ENCODE measurements around the gene CLNS1A.

Gene CLNS1A

GRCh38 chr11:77637345-77638165 lies at the start of gene CLNS1A:
Gene CLNS1A, minus strand, starts transcription at chr11:77637794. Its CDS starts 80 bp downstream, at chr11:77637714.
- TF ChIP-seq, protein P1, sequence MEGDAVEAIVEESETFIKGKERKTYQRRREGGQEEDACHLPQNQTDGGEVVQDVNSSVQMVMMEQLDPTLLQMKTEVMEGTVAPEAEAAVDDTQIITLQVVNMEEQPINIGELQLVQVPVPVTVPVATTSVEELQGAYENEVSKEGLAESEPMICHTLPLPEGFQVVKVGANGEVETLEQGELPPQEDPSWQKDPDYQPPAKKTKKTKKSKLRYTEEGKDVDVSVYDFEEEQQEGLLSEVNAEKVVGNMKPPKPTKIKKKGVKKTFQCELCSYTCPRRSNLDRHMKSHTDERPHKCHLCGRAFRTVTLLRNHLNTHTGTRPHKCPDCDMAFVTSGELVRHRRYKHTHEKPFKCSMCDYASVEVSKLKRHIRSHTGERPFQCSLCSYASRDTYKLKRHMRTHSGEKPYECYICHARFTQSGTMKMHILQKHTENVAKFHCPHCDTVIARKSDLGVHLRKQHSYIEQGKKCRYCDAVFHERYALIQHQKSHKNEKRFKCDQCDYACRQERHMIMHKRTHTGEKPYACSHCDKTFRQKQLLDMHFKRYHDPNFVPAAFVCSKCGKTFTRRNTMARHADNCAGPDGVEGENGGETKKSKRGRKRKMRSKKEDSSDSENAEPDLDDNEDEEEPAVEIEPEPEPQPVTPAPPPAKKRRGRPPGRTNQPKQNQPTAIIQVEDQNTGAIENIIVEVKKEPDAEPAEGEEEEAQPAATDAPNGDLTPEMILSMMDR (IDR thresholded peaks at IDR 0.05; ENCODE audit: insufficient read depth, low read length, poor library complexity, severe bottlenecking) = no peak
- peak; percentile 84 for DNase-seq (ENCODE audit: extremely low read depth, insufficient read length)
- Histone ChIP-seq H3K4me3 (replicated peaks; ENCODE audit: low read depth, low read length) (peak within 1 kb of the TSS; percentile 92), H3K36me3 (ENCODE audit: control insufficient read depth, insufficient read depth, low read length) (no peaks in the 10 kb centered on the region), H3K27me3 (replicated peaks; ENCODE audit: control insufficient read depth, insufficient read depth, low read length) (no peaks in the 10 kb centered on the region)

GRCh38 chr11:77687088-77687487 lies 49.5 kb upstream of the CLNS1A start:
- TF ChIP-seq, protein P1 (IDR thresholded peaks at IDR 0.05; ENCODE audit: insufficient read depth, low read length, poor library complexity, severe bottlenecking) = no peak
- H3K4me3 ChIP-seq (replicated peaks; ENCODE audit: low read depth, low read length) = no peak overlapping the region
- DNase-seq (ENCODE audit: extremely low read depth, insufficient read length) = no peak
- H3K27me3 ChIP-seq (replicated peaks; ENCODE audit: control insufficient read depth, insufficient read depth, low read length) = no peaks in the 10 kb centered on the region
- peaks cover 4% of the 10 kb centered on the region; the same call in 1 of the 2 replicates for H3K36me3 ChIP-seq (ENCODE audit: control insufficient read depth, insufficient read depth, low read length)

- no peaks in the 10 kb centered on the region for H3K27me3 ChIP-seq (replicated peaks; ENCODE audit: control insufficient read depth, insufficient read depth, low read length)
- H3K36me3 ChIP-seq (ENCODE audit: control insufficient read depth, insufficient read depth, low read length) = peaks cover 2% of the 10 kb centered on the region
- TF ChIP-seq, protein P1 (IDR thresholded peaks at IDR 0.05; ENCODE audit: insufficient read depth, low read length, poor library complexity, severe bottlenecking) = no peak
- no peak overlapping the region for H3K4me3 ChIP-seq (replicated peaks; ENCODE audit: low read depth, low read length)
- DNase-seq (ENCODE audit: extremely low read depth, insufficient read length) = no peak
Observed at GRCh38 chr11:77677138-77677537, 39.5 kb upstream of the CLNS1A start.

DNA sequence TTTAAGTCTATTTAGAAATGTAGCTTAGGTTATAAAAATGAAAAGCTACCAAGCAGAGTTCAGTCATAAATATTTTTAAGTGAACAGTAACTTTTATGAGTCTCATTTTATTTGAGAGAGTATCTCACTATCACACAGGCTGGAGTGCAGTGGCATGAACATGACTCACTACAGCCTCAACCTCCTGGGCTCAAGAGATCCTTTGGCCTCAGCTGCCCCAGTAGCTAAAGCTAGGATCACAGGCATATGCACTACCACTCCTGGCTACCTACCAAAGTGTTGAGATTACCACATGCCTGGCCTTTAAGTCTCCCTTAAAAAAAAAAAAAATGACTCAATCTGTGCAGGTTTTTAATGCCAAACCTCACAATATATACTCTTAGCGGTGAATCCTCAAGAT lies 34.7 kb upstream of the CLNS1A start:
- TF ChIP-seq, protein P1 (IDR thresholded peaks at IDR 0.05; ENCODE audit: insufficient read depth, low read length, poor library complexity, severe bottlenecking) = no peak
- peaks cover 13% of the 10 kb centered on the region for H3K36me3 ChIP-seq (ENCODE audit: control insufficient read depth, insufficient read depth, low read length)
- no peaks in the 10 kb centered on the region for H3K27me3 ChIP-seq (replicated peaks; ENCODE audit: control insufficient read depth, insufficient read depth, low read length)
- H3K4me3 ChIP-seq (replicated peaks; ENCODE audit: low read depth, low read length) = no peak overlapping the region
- no peak for DNase-seq (ENCODE audit: extremely low read depth, insufficient read length)

- peaks cover 18% of the 10 kb centered on the region for H3K36me3 ChIP-seq (ENCODE audit: control insufficient read depth, insufficient read depth, low read length)
- TF ChIP-seq, protein P1 (IDR thresholded peaks at IDR 0.05; ENCODE audit: insufficient read depth, low read length, poor library complexity, severe bottlenecking) = no peak
- no peaks in the 10 kb centered on the region for H3K27me3 ChIP-seq (replicated peaks; ENCODE audit: control insufficient read depth, insufficient read depth, low read length)
- no peak overlapping the region for H3K4me3 ChIP-seq (replicated peaks; ENCODE audit: low read depth, low read length)
- DNase-seq (ENCODE audit: extremely low read depth, insufficient read length) = no peak
Observed at GRCh38 chr11:77669848-77670511, 32.4 kb upstream of the CLNS1A start.

Data from GM06990 (cell line).